Astrocyte (in vitro differentiated cells and primary cell): ENCODE results near the gene RRM1.
"Not testable (repeated sequence)": the region's sequence is repeated elsewhere in the genome, so short reads cannot be mapped to it uniquely, and the experiment has no call there.

Source experiments
- CTCF ChIP-seq: IDR thresholded peaks from 2 replicates; pipeline ENCODE4 v1.5.1; 2011; ENCODE audit warnings: low read depth, mild to moderate bottlenecking, inconsistent platforms, low read length, moderate library complexity; ENCODE audit not compliant: insufficient read depth
- EZH2 ChIP-seq: IDR thresholded peaks from 2 replicates; pipeline ENCODE4 v1.6.1; 2012; ENCODE audit warnings: mild to moderate bottlenecking, low read length, inconsistent platforms; ENCODE audit not compliant: insufficient read depth

DNA sequence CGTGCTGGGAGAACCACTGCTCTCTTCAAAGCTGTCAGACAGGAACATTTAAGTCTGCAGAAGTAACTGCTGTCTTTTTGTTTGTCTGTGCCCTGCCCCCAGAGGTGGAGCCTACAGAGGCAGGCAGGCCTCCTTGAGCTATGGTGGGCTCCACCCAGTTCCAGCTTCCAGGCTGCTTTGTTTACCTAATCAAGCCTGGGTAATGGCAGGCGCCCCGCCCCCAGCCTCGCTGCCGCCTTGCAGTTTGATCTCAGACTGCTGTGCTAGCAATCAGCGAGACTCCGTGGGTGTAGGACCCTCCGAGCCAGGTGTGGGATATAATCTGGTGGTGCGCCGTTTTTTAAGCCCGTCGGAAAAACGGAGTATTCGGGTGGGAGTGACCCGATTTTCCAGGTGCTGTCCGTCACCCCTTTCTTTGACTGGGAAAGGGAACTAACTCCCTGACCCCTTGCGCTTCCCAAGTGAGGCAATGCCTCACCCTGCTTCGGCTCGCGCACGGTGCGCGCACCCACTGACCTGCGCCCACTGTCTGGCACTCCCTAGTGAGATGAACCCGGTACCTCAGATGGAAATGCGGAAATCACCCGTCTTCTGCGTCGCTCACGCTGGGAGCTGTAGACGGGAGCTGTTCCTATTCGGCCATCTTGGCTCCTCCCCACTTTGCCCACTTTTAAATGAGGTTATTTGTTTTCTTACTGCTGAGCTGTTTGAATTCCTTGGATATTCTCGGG, 81.2 kb downstream of the RRM1 start:
- not testable (repeated sequence) for TF ChIP-seq CTCF, EZH2
